MM.1S (cell line): ENCODE measurements around the gene CYP27C1.

Experiments used
- DNase-seq: peaks from one replicate; pipeline ENCODE4 v3.0.0-alpha.2; 2015
- H2AFZ ChIP-seq: fragments of 300-600 bp; sonication (generic); 2 replicates; pipeline ENCODE4 v1.6.0; 2016; ENCODE audit warnings: antibody characterized with exemption, low read length
- H3F3A ChIP-seq: fragments of 300-600 bp; sonication (generic); 2 replicates; pipeline ENCODE4 v1.6.1; 2016; ENCODE audit warnings: mild to moderate bottlenecking, antibody characterized with exemption, low read length, moderate library complexity, mixed read lengths; ENCODE audit not compliant: insufficient read depth
- H3K27ac ChIP-seq: fragments of 300-600 bp; sonication (generic); 2 replicates; pipeline ENCODE4 v1.5.1; 2016; ENCODE audit warnings: mild to moderate bottlenecking, low read length
- H3K27me3 ChIP-seq: fragments of 300-600 bp; sonication (generic); replicated peaks from 2 replicates; pipeline ENCODE4 v1.6.0; 2016; ENCODE audit warnings: low read length; ENCODE audit not compliant: insufficient read depth
- H3K36me3 ChIP-seq: fragments of 300-600 bp; sonication (generic); replicated peaks from 2 replicates; pipeline ENCODE4 v1.6.1; 2016; ENCODE audit warnings: mild to moderate bottlenecking, low read length, mixed read lengths; ENCODE audit not compliant: insufficient read depth
- H3K4me1 ChIP-seq: fragments of 300-600 bp; sonication (generic); 2 replicates; pipeline ENCODE4 v1.6.1; 2016; ENCODE audit warnings: low read length, mixed read lengths
- H3K4me2 ChIP-seq: fragments of 300-600 bp; sonication (generic); 2 replicates; pipeline ENCODE4 v1.6.0; 2016; ENCODE audit warnings: low read depth, low read length
- H3K4me3 ChIP-seq: fragments of 300-600 bp; sonication (generic); 2 replicates; pipeline ENCODE4 v1.5.1; 2016; ENCODE audit warnings: low read length, mixed read lengths
- H3K79me2 ChIP-seq: fragments of 300-600 bp; sonication (generic); 2 replicates; pipeline ENCODE4 v1.6.1; 2016; ENCODE audit warnings: mixed run types, low read length, mixed read lengths
- H3K9ac ChIP-seq: fragments of 300-600 bp; sonication (generic); 2 replicates; pipeline ENCODE4 v1.6.1; 2016; ENCODE audit warnings: low read length, mixed read lengths
- H3K9me2 ChIP-seq: fragments of 300-600 bp; sonication (generic); replicated peaks from 2 replicates; pipeline ENCODE4 v1.6.1; 2016; ENCODE audit warnings: mild to moderate bottlenecking, low read length, mixed read lengths; ENCODE audit not compliant: insufficient read depth
- H3K9me3 ChIP-seq: fragments of 300-600 bp; sonication (generic); replicated peaks from 2 replicates; pipeline ENCODE4 v1.6.1; 2016; ENCODE audit warnings: mild to moderate bottlenecking, low read length, mixed read lengths; ENCODE audit not compliant: insufficient read depth
- H4K20me1 ChIP-seq: fragments of 300-600 bp; sonication (generic); 2 replicates; pipeline ENCODE4 v1.6.1; 2016; ENCODE audit warnings: mild to moderate bottlenecking, low read length, moderate library complexity, mixed read lengths; ENCODE audit not compliant: insufficient read depth
- CTCF ChIP-seq: fragments of 300-600 bp; sonication (generic); IDR thresholded peaks from 2 replicates; pipeline ENCODE4 v1.5.1; 2016; ENCODE audit warnings: antibody characterized with exemption, low read length, mixed read lengths
- EZH2 ChIP-seq: fragments of 300-600 bp; sonication (generic); optimal IDR thresholded peaks from 2 replicates; pipeline ENCODE3; 2017; ENCODE audit warnings: low read depth, mild to moderate bottlenecking, antibody characterized with exemption, low read length, mixed read lengths
- EZH2phosphoT487 ChIP-seq: fragments of 300-600 bp; sonication (generic); IDR thresholded peaks from 2 replicates; pipeline ENCODE4 v1.6.1; 2018; ENCODE audit warnings: antibody characterized with exemption, low read length

The CYP27C1 gene

GRCh38 chr2:127160676-127161075 lies 59.4 kb downstream of the CYP27C1 start:
- no peaks in the 10 kb centered on the region for H3K36me3 ChIP-seq
- no peaks in the 10 kb centered on the region for H3K79me2 ChIP-seq
- no peaks in the 10 kb centered on the region for H3F3A ChIP-seq
- no peak overlapping the region for H3K4me3 ChIP-seq
- H3K27ac ChIP-seq, result no peak overlapping the region
- DNase-seq, result no peak
- H3K4me2 ChIP-seq, result no peak overlapping the region
- no peaks in the 10 kb centered on the region for H4K20me1 ChIP-seq
- H3K9me2 ChIP-seq, result no peaks in the 10 kb centered on the region
- no peaks in the 10 kb centered on the region for H3K9me3 ChIP-seq
- H3K27me3 ChIP-seq, result no peaks in the 10 kb centered on the region
- no peak overlapping the region for H3K9ac ChIP-seq
- H3K4me1 ChIP-seq, result no peaks in the 10 kb centered on the region
- no peak for TF ChIP-seq EZH2
- no peak for TF ChIP-seq EZH2phosphoT487
- no peak for TF ChIP-seq CTCF
- H2AFZ ChIP-seq, result no peak overlapping the region

- Histone ChIP-seq H3K4me3 (no peak overlapping the region), H3K79me2 (no peaks in the 10 kb centered on the region)
Observed at GRCh38 chr2:127159543-127159942, 60.6 kb downstream of the CYP27C1 start.

GRCh38 chr2:127158614-127159290 lies 61.3 kb downstream of the CYP27C1 start:
- Histone ChIP-seq H3K36me3 (no peaks in the 10 kb centered on the region), H3K4me2 (no peak overlapping the region), H4K20me1 (no peaks in the 10 kb centered on the region), H3K4me1 (no peaks in the 10 kb centered on the region), H2AFZ (no peak overlapping the region), H3K9me3 (no peaks in the 10 kb centered on the region), H3K27ac (no peak overlapping the region), H3K79me2 (no peaks in the 10 kb centered on the region), H3K9ac (no peak overlapping the region), H3K27me3 (no peaks in the 10 kb centered on the region), H3F3A (no peaks in the 10 kb centered on the region), H3K9me2 (no peaks in the 10 kb centered on the region), H3K4me3 (no peak overlapping the region)
- no peak for TF ChIP-seq EZH2phosphoT487
- TF ChIP-seq CTCF, result no peak
- TF ChIP-seq EZH2, result no peak
- DNase-seq, result no peak

More at GRCh38 chr2:127159543-127159942, 60.6 kb downstream of the CYP27C1 start:
- Histone ChIP-seq H3K9ac (no peak overlapping the region), H3K4me2 (no peak overlapping the region), H3K4me1 (no peaks in the 10 kb centered on the region), H3K9me2 (no peaks in the 10 kb centered on the region), H3F3A (no peaks in the 10 kb centered on the region), H3K36me3 (no peaks in the 10 kb centered on the region), H3K9me3 (no peaks in the 10 kb centered on the region), H4K20me1 (no peaks in the 10 kb centered on the region), H3K27ac (no peak overlapping the region), H2AFZ (no peak overlapping the region), H3K27me3 (no peaks in the 10 kb centered on the region)
- TF ChIP-seq EZH2phosphoT487 (no peak), EZH2 (no peak), CTCF (no peak)
- DNase-seq, result no peak
